Transverse colon (tissue), 4 donors: ENCODE data around the gene BICDL1.

Source experiments
- EP300 ChIP-seq: sonication (generic); formaldehyde crosslinking; IDR thresholded peaks from one replicate; pipeline ENCODE4 v1.6.1; 2017; ENCODE audit warnings: antibody characterized with exemption, low read depth
- POLR2A ChIP-seq: fragments of 450-650 bp; IDR thresholded peaks from one replicate; pipeline ENCODE4 v1.6.1; 2016; ENCODE audit warnings: antibody characterized with exemption, mild to moderate bottlenecking, moderate library complexity
- POLR2AphosphoS5 ChIP-seq, 3 donors: sonication (generic); formaldehyde crosslinking; IDR thresholded peaks; one replicate each; pipeline ENCODE4 v1.6.1; 2016; ENCODE audit warnings: antibody characterized with exemption in 3 of 3
- TF ChIP-seq, protein P1 (sequence below), 5 experiments: fragments of 200-600 bp in 3 of 5; fragments of 450-650 bp in 2 of 5; sonication (generic) in 3 of 5; IDR thresholded peaks; 1 replicate in 2 of 5; 2 replicates in 3 of 5; pipeline ENCODE4 v1.5.1; 2016 to 2017; ENCODE audit warnings: antibody characterized with exemption in 5 of 5, inconsistent platforms in 3 of 5, mild to moderate bottlenecking in 2 of 5, moderate library complexity in 1 of 5

DNA sequence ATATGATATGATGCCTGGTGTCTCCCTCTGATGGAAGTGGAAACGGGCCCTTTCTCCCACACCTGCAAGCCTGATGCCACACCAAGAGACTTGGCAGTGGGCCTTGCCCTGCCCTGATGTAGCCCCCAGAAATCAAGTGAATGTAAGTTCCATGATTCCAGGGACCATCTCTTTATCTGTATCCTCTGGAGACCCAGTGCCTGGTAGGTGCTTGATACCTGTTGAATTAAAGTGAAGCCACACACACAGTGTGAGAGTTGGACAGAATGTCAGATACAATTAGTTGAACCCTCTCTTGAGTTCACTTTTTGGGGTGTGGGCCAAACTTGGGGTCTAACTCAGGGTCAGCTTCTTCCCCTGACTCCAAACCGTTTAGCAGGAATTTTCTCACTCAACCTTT lies 132.3 kb downstream of the BICDL1 start:
- TF ChIP-seq, protein P1, sequence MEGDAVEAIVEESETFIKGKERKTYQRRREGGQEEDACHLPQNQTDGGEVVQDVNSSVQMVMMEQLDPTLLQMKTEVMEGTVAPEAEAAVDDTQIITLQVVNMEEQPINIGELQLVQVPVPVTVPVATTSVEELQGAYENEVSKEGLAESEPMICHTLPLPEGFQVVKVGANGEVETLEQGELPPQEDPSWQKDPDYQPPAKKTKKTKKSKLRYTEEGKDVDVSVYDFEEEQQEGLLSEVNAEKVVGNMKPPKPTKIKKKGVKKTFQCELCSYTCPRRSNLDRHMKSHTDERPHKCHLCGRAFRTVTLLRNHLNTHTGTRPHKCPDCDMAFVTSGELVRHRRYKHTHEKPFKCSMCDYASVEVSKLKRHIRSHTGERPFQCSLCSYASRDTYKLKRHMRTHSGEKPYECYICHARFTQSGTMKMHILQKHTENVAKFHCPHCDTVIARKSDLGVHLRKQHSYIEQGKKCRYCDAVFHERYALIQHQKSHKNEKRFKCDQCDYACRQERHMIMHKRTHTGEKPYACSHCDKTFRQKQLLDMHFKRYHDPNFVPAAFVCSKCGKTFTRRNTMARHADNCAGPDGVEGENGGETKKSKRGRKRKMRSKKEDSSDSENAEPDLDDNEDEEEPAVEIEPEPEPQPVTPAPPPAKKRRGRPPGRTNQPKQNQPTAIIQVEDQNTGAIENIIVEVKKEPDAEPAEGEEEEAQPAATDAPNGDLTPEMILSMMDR (IDR thresholded peaks at IDR 0.05): no peak
- TF ChIP-seq POLR2AphosphoS5 (IDR thresholded peaks at IDR 0.05): no peak
- TF ChIP-seq POLR2A: no peak
- TF ChIP-seq EP300: no peak
